ENCODE data around the gene ZNF536.

ZNF536 gene

DNA sequence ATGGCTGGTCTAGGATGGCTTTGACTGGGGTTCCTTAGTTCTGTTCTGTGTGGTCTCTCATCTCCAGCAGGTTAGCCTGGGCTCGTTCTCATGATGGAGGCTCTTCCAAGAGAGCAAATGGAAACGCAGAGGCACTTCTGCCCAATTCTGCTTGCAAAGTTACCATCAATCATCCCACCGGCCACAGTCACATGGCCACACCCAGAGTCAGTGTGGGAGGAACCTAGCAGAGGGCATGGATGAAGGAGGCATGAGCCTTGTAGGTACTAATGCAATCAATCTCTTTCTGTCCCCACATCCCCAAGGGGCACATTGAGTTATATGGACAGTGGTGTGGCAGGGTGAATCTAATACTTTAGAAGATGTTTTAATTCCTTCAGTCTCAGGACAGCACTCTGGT lies 207.2 kb downstream of the ZNF536 start:
- no peak for DNase-seq

GRCh38 chr19:30580673-30581072 lies 208.5 kb downstream of the ZNF536 start:
- no peak for DNase-seq

- no peak for DNase-seq
These were observed 211.9 kb downstream of the ZNF536 start for GRCh38 chr19:30584090-30584489.

DNA sequence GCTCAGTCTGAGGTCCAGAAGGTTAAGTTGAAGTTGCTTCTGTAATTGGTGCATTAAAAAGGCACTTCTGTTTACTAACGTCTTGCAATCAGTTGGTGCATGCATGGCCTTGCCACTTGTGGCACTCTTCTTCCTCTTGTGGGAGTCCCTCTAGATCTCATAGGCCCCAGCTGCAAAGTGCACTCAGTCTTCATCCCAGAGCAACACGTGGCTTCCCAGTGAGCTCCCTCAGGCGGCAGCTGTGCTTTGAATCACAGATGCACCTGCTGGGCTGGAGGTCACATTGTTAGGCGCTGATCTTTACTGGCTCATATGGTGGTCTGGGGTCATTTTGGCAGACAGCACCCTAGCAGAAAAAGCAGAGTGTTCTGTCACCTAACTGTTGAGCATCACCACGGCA lies 215.7 kb downstream of the ZNF536 start:
- DNase-seq, result no peak

DNA sequence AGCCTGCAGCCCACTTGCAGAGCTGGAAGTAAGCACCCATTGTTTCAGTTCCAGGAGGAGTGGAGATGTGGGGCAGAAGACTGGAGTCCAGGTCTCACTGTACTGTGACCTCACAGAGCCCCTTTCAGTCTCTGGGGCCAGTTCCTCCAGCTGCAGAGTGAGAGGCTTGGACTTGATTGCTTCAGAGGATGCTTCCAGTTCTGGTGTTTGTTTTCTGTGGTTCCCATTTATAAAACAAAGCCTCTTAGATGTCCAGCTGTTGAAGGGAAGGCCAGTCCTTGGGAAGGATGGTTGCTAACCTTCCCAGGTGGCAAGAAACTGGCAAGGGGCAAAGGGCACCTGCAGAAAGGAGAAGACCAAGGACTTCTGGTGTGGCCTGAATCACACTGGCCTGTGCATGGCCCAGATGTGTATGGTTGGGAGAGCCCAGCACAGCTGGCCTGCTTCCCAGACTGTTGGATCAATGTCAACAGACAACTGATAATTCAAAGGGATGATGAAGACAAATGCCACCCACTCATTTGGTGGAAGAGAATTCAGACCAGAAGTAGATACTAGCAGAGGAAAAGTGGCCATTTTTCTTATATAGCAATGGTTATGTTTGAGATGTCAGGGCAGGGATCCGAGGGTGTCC lies 218.5 kb downstream of the ZNF536 start:
- DNase-seq, result no peak

- no peak for DNase-seq
These were observed 221.2 kb downstream of the ZNF536 start for GRCh38 chr19:30593356-30593755.

GRCh38 chr19:30593975-30594745 lies 222.0 kb downstream of the ZNF536 start:
- DNase-seq, result no peak

- DNase-seq, result no peak
These were observed 224.1 kb downstream of the ZNF536 start for GRCh38 chr19:30596268-30596667.

- DNase-seq, result no peak
These were observed 224.7 kb downstream of the ZNF536 start for GRCh38 chr19:30596813-30597399.

DNA sequence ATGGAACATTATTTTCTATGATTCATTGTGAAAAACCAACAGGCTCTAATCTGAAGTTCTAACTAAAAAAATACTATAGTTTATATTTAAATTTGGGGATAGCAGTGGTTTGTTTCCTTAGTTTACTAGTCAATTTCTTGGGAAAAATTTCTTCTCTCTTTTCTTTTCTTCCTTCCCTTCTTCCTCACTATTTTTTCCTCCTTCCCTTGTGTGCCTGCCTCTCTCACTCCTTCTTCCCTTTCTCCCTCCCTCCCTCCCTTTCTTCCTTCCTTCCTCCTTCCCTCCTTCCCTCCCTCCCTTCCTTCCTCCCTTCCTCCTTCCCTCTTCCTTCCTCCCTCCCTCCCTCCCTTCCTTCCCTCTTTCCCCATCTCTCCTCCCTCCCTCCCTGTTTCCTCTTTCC lies 226.5 kb downstream of the ZNF536 start:
- DNase-seq, result no peak

GRCh38 chr19:30602661-30603350 lies 230.6 kb downstream of the ZNF536 start:
- DNase-seq, result no peak

DNA sequence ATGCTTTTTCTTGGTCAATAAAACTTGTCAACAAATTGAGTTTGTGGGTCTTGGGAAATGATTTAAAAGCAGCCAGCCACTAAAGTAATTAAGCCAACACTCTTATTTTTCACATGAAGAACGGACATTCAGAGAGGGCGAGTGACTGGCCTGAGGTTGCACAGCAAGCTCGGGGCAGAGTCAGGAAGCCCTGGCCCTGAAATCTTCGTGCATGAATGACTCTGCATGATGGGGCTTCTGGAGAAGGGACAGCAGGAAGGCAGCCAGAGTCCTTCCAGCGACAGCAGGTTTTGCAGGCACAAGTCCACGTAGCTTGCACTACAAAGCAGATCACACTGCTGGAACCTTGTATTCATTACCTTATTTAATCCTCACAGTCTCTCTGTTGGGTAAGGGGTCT lies 232.5 kb downstream of the ZNF536 start:
- no peak for DNase-seq

GRCh38 chr19:30605333-30605732 lies 233.1 kb downstream of the ZNF536 start:
- DNase-seq, result no peak

DNA sequence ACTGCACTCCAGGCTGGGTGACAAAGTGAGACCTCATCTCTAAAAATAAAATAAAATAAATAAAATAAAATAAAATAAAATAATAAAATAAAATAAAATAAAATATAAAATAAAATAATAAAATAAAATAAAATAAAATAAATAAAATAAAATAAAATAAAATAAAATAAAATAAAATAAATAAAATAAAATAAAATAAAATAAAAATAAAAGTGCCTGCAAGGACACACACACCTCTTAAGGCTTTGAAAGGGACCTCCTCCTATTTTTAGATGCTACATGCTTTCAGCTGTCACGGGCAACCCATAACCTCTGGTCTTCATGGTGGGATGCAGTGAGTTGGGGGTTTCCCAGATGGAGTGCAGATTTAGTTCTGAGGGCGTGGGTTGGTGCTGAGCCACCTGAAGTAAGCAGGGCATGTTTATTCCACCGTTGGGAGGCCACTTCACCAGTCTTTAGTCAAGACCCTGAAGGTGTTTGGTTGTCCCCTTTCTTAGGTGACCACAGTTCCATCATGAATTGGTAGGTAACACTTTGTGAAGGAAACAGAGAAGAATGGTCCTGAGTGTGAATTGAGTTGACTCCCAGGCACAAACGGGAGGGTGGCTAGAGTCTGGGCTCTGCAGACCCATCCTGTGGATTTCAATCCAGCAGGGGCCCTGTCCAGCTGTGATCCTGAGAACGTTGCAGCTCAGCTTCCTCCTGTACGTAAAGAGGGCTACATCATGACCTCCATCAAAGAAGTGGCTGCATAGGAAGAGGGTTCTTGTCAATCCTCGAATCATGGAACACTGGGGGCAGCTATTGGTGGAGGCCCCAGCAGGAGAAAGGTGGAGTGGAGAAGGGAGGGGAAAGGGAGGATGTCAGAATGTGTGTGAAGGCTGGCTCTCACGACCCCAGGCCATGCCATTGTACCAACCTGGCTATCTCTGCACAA lies 234.2 kb downstream of the ZNF536 start:
- no peak for DNase-seq

All from NK-92 treated with Interleukin-12 subunit alpha and Interleukin-12 subunit beta, amount 100 ng/mL, for 24 hours (cell line).